Measurements from ENCODE around the gene LSM7.

LSM7 gene

GRCh38 chr19:2318923-2319322 lies 9.5 kb downstream of the LSM7 start:
- H3K36me3 ChIP-seq (ENCODE audit: control insufficient read depth, insufficient read depth, low read length): peaks cover 22% of the 10 kb centered on the region
- H3K9ac ChIP-seq (ENCODE audit: low read length): no peak overlapping the region
- peaks cover 12% of the 10 kb centered on the region for H3K9me3 ChIP-seq (ENCODE audit: control insufficient read depth, insufficient read depth, low read depth, low read length)
- H3K27me3 ChIP-seq (ENCODE audit: control insufficient read depth, insufficient read depth, low read length): no peaks in the 10 kb centered on the region
- no peak overlapping the region for H3K4me3 ChIP-seq (ENCODE audit: low read depth, low read length)
- H3K4me1 ChIP-seq (ENCODE audit: control insufficient read depth, insufficient read depth, low read length): peaks cover 6% of the 10 kb centered on the region; the same call in 1 of the 2 replicates
- H3K27ac ChIP-seq (ENCODE audit: low read depth, low read length): no peak overlapping the region

GRCh38 chr19:2317756-2318155 lies 10.6 kb downstream of the LSM7 start:
- H3K4me3 ChIP-seq (ENCODE audit: low read depth, low read length): no peak overlapping the region
- peaks cover 6% of the 10 kb centered on the region; the same call in 1 of the 2 replicates for H3K4me1 ChIP-seq (ENCODE audit: control insufficient read depth, insufficient read depth, low read length)
- no peak overlapping the region for H3K9ac ChIP-seq (ENCODE audit: low read length)
- peaks cover 11% of the 10 kb centered on the region for H3K36me3 ChIP-seq (ENCODE audit: control insufficient read depth, insufficient read depth, low read length)
- H3K27me3 ChIP-seq (ENCODE audit: control insufficient read depth, insufficient read depth, low read length): peaks cover 5% of the 10 kb centered on the region; the same call in 1 of the 2 replicates
- no peak overlapping the region for H3K27ac ChIP-seq (ENCODE audit: low read depth, low read length)
- H3K9me3 ChIP-seq (ENCODE audit: control insufficient read depth, insufficient read depth, low read depth, low read length): peaks cover 12% of the 10 kb centered on the region

GRCh38 chr19:2317300-2317699 lies 11.1 kb downstream of the LSM7 start:
- H3K9me3 ChIP-seq (ENCODE audit: control insufficient read depth, insufficient read depth, low read depth, low read length): peaks cover 12% of the 10 kb centered on the region
- H3K27me3 ChIP-seq (ENCODE audit: control insufficient read depth, insufficient read depth, low read length): peaks cover 8% of the 10 kb centered on the region; the same call in 1 of the 2 replicates
- H3K27ac ChIP-seq (ENCODE audit: low read depth, low read length): no peak overlapping the region
- no peak overlapping the region for H3K9ac ChIP-seq (ENCODE audit: low read length)
- peaks cover 6% of the 10 kb centered on the region for H3K4me1 ChIP-seq (ENCODE audit: control insufficient read depth, insufficient read depth, low read length)
- no peak overlapping the region for H3K4me3 ChIP-seq (ENCODE audit: low read depth, low read length)
- H3K36me3 ChIP-seq (ENCODE audit: control insufficient read depth, insufficient read depth, low read length): peaks cover 8% of the 10 kb centered on the region

- H3K36me3 ChIP-seq (ENCODE audit: control insufficient read depth, insufficient read depth, low read length): peaks cover under 1% of the 10 kb centered on the region; the same call in 1 of the 2 replicates
- H3K27me3 ChIP-seq (ENCODE audit: control insufficient read depth, insufficient read depth, low read length): peaks cover 10% of the 10 kb centered on the region
- peaks cover 12% of the 10 kb centered on the region for H3K9me3 ChIP-seq (ENCODE audit: control insufficient read depth, insufficient read depth, low read depth, low read length)
- no peak overlapping the region for H3K9ac ChIP-seq (ENCODE audit: low read length)
- H3K27ac ChIP-seq (ENCODE audit: low read depth, low read length): no peak overlapping the region
- no peak overlapping the region for H3K4me3 ChIP-seq (ENCODE audit: low read depth, low read length)
- peaks cover 6% of the 10 kb centered on the region for H3K4me1 ChIP-seq (ENCODE audit: control insufficient read depth, insufficient read depth, low read length)
Measured at GRCh38 chr19:2315818-2316353, 12.5 kb downstream of the LSM7 start.

- H3K9ac ChIP-seq (ENCODE audit: low read length): no peak overlapping the region
- peaks cover 6% of the 10 kb centered on the region for H3K4me1 ChIP-seq (ENCODE audit: control insufficient read depth, insufficient read depth, low read length)
- no peak overlapping the region for H3K27ac ChIP-seq (ENCODE audit: low read depth, low read length)
- peaks cover 10% of the 10 kb centered on the region for H3K27me3 ChIP-seq (ENCODE audit: control insufficient read depth, insufficient read depth, low read length)
- no peak overlapping the region for H3K4me3 ChIP-seq (ENCODE audit: low read depth, low read length)
- peaks cover 12% of the 10 kb centered on the region for H3K9me3 ChIP-seq (ENCODE audit: control insufficient read depth, insufficient read depth, low read depth, low read length)
- no peaks in the 10 kb centered on the region for H3K36me3 ChIP-seq (ENCODE audit: control insufficient read depth, insufficient read depth, low read length)
Measured at GRCh38 chr19:2315121-2315817, 13.1 kb downstream of the LSM7 start.

GRCh38 chr19:2312820-2313501 lies 15.4 kb downstream of the LSM7 start:
- Histone ChIP-seq H3K4me1 (ENCODE audit: control insufficient read depth, insufficient read depth, low read length) (peaks cover 8% of the 10 kb centered on the region), H3K27me3 (ENCODE audit: control insufficient read depth, insufficient read depth, low read length) (peaks cover 31% of the 10 kb centered on the region), H3K4me3 (ENCODE audit: low read depth, low read length) (peak overlapping the region; percentile 11; the same call in 1 of the 2 replicates)

GRCh38 chr19:2311093-2311492 lies 17.3 kb downstream of the LSM7 start:
- peaks cover 49% of the 10 kb centered on the region for H3K27me3 ChIP-seq (ENCODE audit: control insufficient read depth, insufficient read depth, low read length)
- H3K9ac ChIP-seq (ENCODE audit: low read length): no peak overlapping the region
- H3K9me3 ChIP-seq (ENCODE audit: control insufficient read depth, insufficient read depth, low read depth, low read length): peaks cover 12% of the 10 kb centered on the region
- no peaks in the 10 kb centered on the region for H3K36me3 ChIP-seq (ENCODE audit: control insufficient read depth, insufficient read depth, low read length)
- peaks cover 3% of the 10 kb centered on the region for H3K4me1 ChIP-seq (ENCODE audit: control insufficient read depth, insufficient read depth, low read length)
- H3K27ac ChIP-seq (ENCODE audit: low read depth, low read length): no peak overlapping the region
- no peak overlapping the region for H3K4me3 ChIP-seq (ENCODE audit: low read depth, low read length)

More at GRCh38 chr19:2312820-2313501, 15.4 kb downstream of the LSM7 start:
- no peak overlapping the region for H3K27ac ChIP-seq (ENCODE audit: low read depth, low read length)
- H3K36me3 ChIP-seq (ENCODE audit: control insufficient read depth, insufficient read depth, low read length): no peaks in the 10 kb centered on the region
- no peak overlapping the region for H3K9ac ChIP-seq (ENCODE audit: low read length)
- H3K9me3 ChIP-seq (ENCODE audit: control insufficient read depth, insufficient read depth, low read depth, low read length): peaks cover 12% of the 10 kb centered on the region

GRCh38 chr19:2309734-2310362 lies 18.5 kb downstream of the LSM7 start:
- H3K27ac ChIP-seq (ENCODE audit: low read depth, low read length): no peak overlapping the region
- H3K36me3 ChIP-seq (ENCODE audit: control insufficient read depth, insufficient read depth, low read length): no peaks in the 10 kb centered on the region
- H3K4me3 ChIP-seq (ENCODE audit: low read depth, low read length): no peak overlapping the region
- peaks cover 52% of the 10 kb centered on the region for H3K27me3 ChIP-seq (ENCODE audit: control insufficient read depth, insufficient read depth, low read length)
- no peak overlapping the region for H3K9ac ChIP-seq (ENCODE audit: low read length)
- H3K4me1 ChIP-seq (ENCODE audit: control insufficient read depth, insufficient read depth, low read length): peaks cover 2% of the 10 kb centered on the region; the same call in 1 of the 2 replicates
- H3K9me3 ChIP-seq (ENCODE audit: control insufficient read depth, insufficient read depth, low read depth, low read length): peaks cover 3% of the 10 kb centered on the region; the same call in 1 of the 2 replicates

- H3K4me1 ChIP-seq (ENCODE audit: control insufficient read depth, insufficient read depth, low read length): peaks cover 2% of the 10 kb centered on the region; the same call in 1 of the 2 replicates
- peaks cover 2% of the 10 kb centered on the region; the same call in 1 of the 2 replicates for H3K9me3 ChIP-seq (ENCODE audit: control insufficient read depth, insufficient read depth, low read depth, low read length)
- H3K9ac ChIP-seq (ENCODE audit: low read length): no peak within 1 kb of the TSS
- no peaks in the 10 kb centered on the region for H3K36me3 ChIP-seq (ENCODE audit: control insufficient read depth, insufficient read depth, low read length)
- peaks cover 50% of the 10 kb centered on the region for H3K27me3 ChIP-seq (ENCODE audit: control insufficient read depth, insufficient read depth, low read length)
- H3K27ac ChIP-seq (ENCODE audit: low read depth, low read length): no peak within 1 kb of the TSS
- H3K4me3 ChIP-seq (ENCODE audit: low read depth, low read length): peak within 1 kb of the TSS; percentile 45
Measured at GRCh38 chr19:2308114-2308556, 20.3 kb downstream of the LSM7 start, which contains the start of gene LINGO3. TSS of gene LINGO3 (minus strand) at chr19:2308154. CDS start at chr19:2291776, 16,378 bp downstream.

GRCh38 chr19:2307518-2308012 lies 20.8 kb downstream of the LSM7 start:
- Histone ChIP-seq H3K4me3 (ENCODE audit: low read depth, low read length) (peak overlapping the region; percentile 35; the same call in 1 of the 2 replicates), H3K9ac (ENCODE audit: low read length) (no peak overlapping the region), H3K4me1 (ENCODE audit: control insufficient read depth, insufficient read depth, low read length) (peaks cover 8% of the 10 kb centered on the region)

More at GRCh38 chr19:2307518-2308012, 20.8 kb downstream of the LSM7 start:
- Histone ChIP-seq H3K27ac (ENCODE audit: low read depth, low read length) (no peak overlapping the region), H3K27me3 (ENCODE audit: control insufficient read depth, insufficient read depth, low read length) (peaks cover 52% of the 10 kb centered on the region), H3K9me3 (ENCODE audit: control insufficient read depth, insufficient read depth, low read depth, low read length) (peaks cover 2% of the 10 kb centered on the region; the same call in 1 of the 2 replicates), H3K36me3 (ENCODE audit: control insufficient read depth, insufficient read depth, low read length) (no peaks in the 10 kb centered on the region)
